Fibroblast of peridontal ligament (primary cell): ENCODE measurements around the gene MKKS.
"Not testable (repeated sequence)": the region's sequence is repeated elsewhere in the genome, so short reads cannot be mapped to it uniquely, and the experiment has no call there.

Experiments used
- DNase-seq: peaks from one replicate; pipeline ENCODE4 v3.0.0-alpha.2; 2010; ENCODE audit errors: extremely low read depth

MKKS gene

GRCh38 chr20:10448270-10449156, 14.5 kb upstream of the MKKS start:
- DNase-seq, result peak; percentile 67

- peak; percentile 92 for DNase-seq
Measured at GRCh38 chr20:10447028-10447427, 13.0 kb upstream of the MKKS start.

GRCh38 chr20:10445758-10446157, 11.7 kb upstream of the MKKS start:
- DNase-seq, result no peak

GRCh38 chr20:10443936-10444335, 9.9 kb upstream of the MKKS start:
- DNase-seq, result no peak

- no peak for DNase-seq
Measured at GRCh38 chr20:10438217-10438616, 4.2 kb upstream of the MKKS start.

DNA sequence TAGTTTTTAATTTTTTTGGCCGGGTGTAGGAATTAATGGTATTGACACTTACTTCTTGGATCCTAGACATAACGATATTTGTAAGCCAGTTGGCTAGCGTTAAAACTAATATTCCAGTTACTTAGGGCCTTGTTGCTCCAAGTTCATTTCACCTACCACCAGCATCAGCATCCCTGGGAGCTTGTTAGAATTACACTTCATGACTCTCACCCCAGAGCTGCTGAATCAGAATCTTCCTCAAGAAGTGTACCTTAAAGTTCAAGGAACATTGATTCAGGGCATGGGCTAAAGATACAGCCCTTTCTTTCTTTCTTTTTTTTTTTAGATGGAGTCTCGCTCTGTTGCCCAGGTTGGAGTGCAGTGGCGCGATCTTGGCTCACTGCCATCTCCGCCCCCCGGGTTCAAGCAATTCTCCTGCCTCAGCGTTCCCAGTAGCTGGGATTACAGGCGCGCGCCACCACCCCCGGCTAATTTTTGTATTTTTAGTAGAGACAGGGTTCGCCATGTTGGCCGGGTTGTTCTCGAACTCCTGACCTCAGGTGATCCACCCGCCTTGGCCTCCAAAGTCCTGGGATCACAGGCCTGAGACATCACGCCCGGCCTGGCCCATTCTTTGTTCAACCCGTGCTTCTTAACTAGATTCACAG, 2.2 kb upstream of the MKKS start:
- DNase-seq, result no peak

DNA sequence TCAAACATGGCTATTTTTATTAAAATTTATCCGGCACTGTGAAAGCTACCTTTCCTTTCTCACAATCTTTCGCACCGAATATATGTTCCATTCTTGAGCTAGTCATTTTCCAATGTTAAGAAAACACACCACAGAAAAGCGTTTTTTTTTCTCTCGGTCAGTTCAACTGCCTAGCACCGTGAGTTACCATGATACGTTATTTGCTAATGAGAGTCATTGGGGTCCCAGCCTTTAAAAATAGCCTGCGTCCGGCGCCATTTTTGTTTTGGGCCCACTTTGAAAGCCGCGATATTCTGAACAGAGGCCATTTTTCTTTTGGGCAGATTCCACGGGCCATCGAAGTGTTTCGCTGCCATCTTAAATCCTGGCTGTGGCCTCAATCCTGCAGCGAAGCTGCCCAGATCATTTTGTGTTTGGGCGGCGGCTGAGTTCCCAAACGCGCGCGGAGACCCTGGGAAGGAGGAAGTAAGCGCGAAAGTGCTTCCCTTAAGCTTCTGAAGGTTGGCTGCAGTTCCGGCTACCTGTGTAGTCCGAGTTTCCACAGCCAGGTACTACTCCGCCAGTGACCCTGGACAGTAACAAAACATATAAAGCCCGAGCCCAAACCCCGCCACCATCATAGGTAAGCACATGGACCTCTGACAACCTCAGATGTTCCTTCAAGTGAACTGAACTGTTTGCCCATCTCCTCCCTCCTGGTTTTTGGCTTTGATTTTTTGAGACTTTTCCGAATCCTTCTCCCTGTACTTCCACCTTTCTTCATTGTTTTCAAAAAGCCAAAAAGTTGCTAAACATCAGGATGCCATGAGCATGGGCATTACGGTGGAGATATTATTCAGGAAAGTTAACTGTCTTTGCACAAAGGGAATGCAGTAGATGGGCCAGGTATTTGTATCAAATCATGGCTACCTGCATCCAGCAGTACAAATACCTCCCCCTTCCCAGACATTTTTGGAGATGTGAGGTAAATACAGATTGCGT, 1.1 kb upstream of the MKKS start, which contains the start of gene SLX4IP:
TSS of gene SLX4IP (plus strand) at position 474 of the 981 bp plus-strand sequence. CDS start 22,900 bp downstream, outside the sequence.
- peak; percentile 97 for DNase-seq

- peak; percentile 100 for DNase-seq
Measured at GRCh38 chr20:10434467-10434831, 427 bp upstream of the MKKS start.

DNA sequence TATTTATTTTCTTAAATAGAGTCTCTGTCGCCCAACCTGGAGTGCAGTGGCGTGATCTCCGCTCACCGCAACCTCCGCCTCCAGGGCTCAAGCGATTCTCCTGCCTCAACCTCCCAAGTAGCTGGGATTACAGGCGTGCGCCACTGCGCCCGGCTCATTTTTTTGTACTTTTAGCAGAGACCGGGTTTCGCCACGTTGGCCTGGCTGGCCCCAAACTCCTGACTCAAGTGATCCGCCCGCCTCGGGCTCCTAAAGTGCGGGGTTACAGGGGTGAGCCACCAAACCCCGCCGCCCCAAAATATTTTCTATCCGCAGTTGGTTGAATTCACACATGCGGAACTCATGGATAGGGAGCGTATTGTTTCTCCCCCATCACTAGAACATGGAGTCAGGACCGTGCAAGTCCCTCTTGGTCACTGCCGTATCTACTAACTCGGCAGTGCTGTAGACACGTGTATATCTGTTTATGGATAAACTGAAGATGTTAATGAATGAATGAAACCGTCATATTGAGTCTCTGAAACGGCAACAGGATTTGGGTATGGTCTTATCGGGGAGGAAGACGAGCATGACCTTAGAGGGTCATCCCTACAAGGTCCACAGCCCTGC, 904 bp downstream of the MKKS start:
- DNase-seq, result peak; percentile 20

GRCh38 chr20:10432079-10432478, 1.9 kb downstream of the MKKS start:
- no peak for DNase-seq

DNA sequence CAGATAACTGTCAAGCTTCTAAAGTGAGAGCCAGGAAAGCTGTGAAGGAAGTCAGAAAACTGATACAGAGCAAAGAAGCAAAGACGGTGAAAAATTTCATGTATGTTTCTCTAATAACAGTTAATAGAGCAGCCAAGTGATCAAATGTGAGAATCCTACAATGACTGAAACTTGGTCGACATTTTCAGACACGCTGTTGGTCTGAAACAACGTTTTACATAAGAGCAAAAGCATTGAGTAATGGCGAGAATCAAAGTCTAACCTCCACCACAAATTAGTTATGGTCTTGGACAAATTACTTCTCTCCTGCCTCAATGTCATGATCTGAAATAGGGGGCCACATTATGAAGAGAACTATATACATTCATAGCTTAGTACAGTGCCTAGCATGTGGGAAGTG, 3.3 kb downstream of the MKKS start:
- no peak for DNase-seq

GRCh38 chr20:10430000-10430466, 4.0 kb downstream of the MKKS start:
- no peak for DNase-seq

GRCh38 chr20:10429443-10429981, 4.5 kb downstream of the MKKS start:
- DNase-seq, result no peak

GRCh38 chr20:10428008-10428407, 6.0 kb downstream of the MKKS start:
- no peak for DNase-seq

DNA sequence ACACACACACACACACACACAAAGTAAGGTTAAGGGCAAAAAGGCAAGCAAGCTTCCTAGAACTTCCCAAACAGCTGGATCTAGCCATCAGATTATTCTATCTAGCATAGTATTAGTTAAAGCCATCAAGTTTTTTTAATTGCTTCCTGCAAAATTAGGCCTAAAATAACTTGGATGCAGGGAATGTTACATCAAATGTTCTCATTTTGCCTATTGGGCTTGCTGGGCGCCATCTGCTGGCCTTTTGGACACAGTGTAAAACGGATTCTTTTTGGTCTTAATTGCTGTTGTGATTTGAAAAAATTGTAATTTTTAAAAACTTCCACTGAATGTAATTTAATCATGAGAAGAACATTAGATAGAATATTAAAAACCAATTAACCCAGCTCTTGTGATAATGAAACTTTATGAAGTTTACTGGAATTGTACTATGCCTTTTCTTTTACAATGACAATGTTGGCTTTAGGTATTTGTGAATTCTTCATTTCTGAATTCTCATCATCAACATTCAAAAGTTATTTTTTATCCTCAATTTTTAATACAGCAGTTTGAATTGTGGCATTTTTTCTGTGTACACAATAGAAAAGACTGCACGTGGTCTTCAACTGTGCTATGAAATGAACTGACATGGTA, 6.8 kb downstream of the MKKS start:
- peak; percentile 87 for DNase-seq

DNA sequence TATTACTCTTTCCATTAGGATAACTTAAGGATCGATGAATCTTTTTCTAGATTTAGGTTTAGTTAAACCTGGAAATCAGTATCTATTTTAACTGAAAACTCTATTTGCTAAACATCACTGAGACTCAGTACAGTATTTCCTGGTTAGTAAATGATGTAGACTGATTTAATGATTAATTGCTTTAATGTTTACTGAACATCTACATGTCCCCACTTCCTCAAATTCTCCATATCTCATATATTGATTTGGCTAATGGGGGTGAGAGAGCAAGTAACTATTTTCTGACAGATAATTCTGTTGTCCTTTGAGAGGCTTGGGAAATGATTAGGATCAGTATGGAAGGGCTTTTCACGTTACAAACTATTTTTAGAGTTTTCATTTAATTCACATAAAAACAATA, 10.3 kb downstream of the MKKS start:
- DNase-seq, result no peak

DNA sequence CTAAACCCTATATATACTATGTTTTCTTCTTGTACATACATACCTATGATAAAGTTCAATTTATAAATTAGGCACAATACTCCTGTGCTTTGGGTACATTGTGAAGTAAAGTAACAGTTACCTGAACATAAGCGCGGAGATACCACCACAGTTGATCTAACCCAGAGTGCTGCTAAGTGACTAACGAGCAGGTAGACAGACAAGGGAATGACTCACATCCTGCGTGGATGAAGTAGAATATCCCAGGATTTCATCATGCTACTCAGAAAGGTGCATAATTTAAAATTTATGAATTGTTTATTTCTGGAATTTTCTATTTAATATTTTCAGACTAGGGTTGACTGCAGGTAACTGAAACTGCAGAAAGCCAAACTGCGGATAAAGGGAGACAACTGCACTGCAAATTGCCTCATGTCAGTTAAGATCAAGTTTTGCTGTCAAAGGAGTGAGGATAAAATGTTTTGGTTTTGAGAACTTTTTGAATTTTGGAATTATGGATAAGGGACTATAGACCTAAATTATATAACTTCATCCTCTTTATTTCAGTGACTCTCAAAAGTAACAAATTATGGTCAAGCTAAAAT, 14.4 kb downstream of the MKKS start:
- no peak for DNase-seq

DNA sequence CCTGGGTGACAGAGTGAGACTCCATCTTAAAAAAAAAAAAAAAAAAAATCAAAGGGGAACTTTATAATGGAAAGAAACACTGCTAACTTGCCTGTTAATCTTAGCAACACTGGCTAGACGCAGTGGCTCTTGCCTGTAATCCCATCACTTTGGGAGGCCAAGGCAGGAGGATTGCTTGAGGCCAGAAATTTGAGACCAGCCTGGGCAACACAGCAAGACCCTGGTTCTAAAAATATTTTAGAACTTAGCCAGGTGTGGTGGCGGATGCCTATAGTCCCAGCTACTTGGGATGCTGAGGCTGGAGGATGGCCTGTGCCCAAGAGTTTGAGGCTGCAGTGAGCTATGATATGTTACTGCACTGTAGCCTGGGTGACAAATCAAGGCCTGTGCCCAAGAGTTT, 16.8 kb downstream of the MKKS start:
- DNase-seq, result not testable (repeated sequence)

DNA sequence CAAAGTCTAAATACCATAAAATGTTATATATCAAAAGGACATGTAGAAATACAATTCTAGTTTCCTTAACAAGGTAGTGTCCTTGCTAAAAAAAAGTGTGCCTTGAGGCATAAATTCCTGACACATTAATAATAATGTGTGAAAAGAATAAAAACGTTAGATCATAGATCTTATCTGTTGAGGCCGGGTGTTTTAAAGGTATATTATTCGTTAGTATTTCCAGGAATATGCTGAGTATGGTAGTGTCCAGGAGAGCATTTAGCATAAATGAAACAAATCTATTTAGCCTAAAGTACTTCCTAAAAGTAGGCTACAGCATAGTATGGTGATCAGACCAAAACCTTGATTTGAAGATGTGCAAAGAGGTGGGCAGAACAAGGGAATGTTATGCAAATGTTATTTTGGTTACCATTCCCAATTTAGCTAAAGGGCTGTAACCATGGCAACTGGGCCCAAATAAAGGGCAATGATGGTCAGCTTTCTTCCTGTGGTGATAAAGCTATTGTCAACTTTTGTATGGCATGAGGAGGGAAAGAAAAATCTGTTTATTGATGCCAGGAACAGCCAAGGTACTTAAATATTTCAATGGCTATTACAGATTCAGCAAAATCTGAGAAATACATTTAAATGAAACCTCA, 18.9 kb downstream of the MKKS start:
- no peak for DNase-seq
